ENCODE data around the gene SOAT1. TPM values are rescaled to one million over a fixed set of nuclear protein-coding genes. Genes with fewer than 3 reads are reported as not detected.
"Not testable (repeated sequence)": the region's sequence is repeated elsewhere in the genome, so short reads cannot be mapped to it uniquely, and the experiment has no call there.

Gene SOAT1
- total and polyA plus RNA-seq, 2 experiments from 2014 or later = 5.1 to 16.3 TPM

DNA sequence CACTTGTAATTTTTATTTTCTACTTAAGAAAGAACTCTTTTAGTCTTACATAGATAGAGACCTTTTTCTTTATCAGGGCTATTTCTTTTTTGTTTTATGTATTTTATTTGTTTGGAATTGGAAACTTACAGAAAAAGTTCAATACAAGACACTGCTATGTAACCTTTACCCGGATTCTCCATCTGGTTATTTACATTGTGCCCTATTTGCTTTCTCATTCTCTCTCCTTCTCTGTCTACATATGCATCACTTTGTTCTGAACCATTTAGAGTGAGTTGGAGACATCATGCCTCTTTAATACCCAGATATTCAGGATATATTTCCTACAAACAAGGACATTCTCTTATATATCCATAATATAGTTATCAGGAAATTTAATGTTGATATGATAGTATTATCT lies 90.4 kb downstream of the SOAT1 start:
- no peaks in the 10 kb centered on the region for H3K4me1 ChIP-seq (ENCODE audit: low read depth)
- H3K27ac ChIP-seq = no peak overlapping the region
- no peak for DNase-seq (ENCODE audit: low read depth in 1 of 2, low spot score in 1 of 2)
- no peak overlapping the region for H3K4me3 ChIP-seq
- no peaks in the 10 kb centered on the region for H3K9me3 ChIP-seq (ENCODE audit: low read depth)
- no peaks in the 10 kb centered on the region for H3K27me3 ChIP-seq
- TF ChIP-seq CTCF (IDR thresholded peaks at IDR 0.05; ENCODE audit: low read depth, low read length) = no peak
- no peaks in the 10 kb centered on the region for H3K36me3 ChIP-seq

- H3K27ac ChIP-seq = no peak overlapping the region
- no peak for DNase-seq (ENCODE audit: low read depth in 1 of 2, low spot score in 1 of 2)
- no peak overlapping the region for H3K4me3 ChIP-seq
- TF ChIP-seq CTCF (IDR thresholded peaks at IDR 0.05; ENCODE audit: low read depth, low read length) = no peak
- H3K9me3 ChIP-seq (ENCODE audit: low read depth) = no peaks in the 10 kb centered on the region
- H3K27me3 ChIP-seq = no peaks in the 10 kb centered on the region
- no peaks in the 10 kb centered on the region for H3K4me1 ChIP-seq (ENCODE audit: low read depth)
- no peaks in the 10 kb centered on the region for H3K36me3 ChIP-seq
Observed at GRCh38 chr1:179385510-179385909, 91.9 kb downstream of the SOAT1 start.

DNA sequence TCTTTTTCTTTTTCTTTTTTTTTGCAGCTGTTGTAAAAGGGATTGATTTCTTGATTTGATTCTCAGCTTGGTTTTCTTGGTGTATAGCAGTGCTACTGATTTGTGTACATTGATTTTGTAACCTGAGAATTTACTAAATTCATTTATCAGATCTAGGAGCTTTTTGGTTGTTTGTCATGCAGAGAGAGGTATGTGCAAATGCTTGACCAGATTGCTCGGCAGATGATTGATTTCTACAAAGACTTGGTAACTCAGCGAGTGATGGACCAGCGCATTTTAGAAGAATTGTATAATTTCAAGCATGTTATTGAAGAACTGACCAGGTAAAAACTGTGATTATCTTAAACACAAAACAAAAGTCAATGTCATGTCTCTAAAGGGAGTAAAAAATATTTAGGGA lies 100.1 kb downstream of the SOAT1 start:
- Histone ChIP-seq H3K36me3 (no peaks in the 10 kb centered on the region), H3K4me3 (no peak overlapping the region), H3K4me1 (ENCODE audit: low read depth) (no peaks in the 10 kb centered on the region), H3K27ac (no peak overlapping the region), H3K27me3 (no peaks in the 10 kb centered on the region), H3K9me3 (ENCODE audit: low read depth) (no peaks in the 10 kb centered on the region)
- no peak for DNase-seq (ENCODE audit: low read depth in 1 of 2, low spot score in 1 of 2)
- no peak for TF ChIP-seq CTCF (IDR thresholded peaks at IDR 0.05; ENCODE audit: low read depth, low read length)

- H3K27ac ChIP-seq; DNase-seq (ENCODE audit: low read depth in 1 of 2, low spot score in 1 of 2); H3K27me3 ChIP-seq; H3K4me1 ChIP-seq (ENCODE audit: low read depth); H3K4me3 ChIP-seq; H3K36me3 ChIP-seq; H3K9me3 ChIP-seq (ENCODE audit: low read depth): not testable (repeated sequence)
Observed at GRCh38 chr1:179399399-179399798, 105.8 kb downstream of the SOAT1 start.

Other genes starting within 250 kb of the SOAT1 start
- 26.5 and 29.0 TPM in 2 replicates for gene TOR3A, start 211.7 kb upstream of the SOAT1 start, total RNA-seq
- gene TOR3A, start 211.7 kb upstream of the SOAT1 start, polyA plus RNA-seq = 21.4 and 29.5 TPM in 2 replicates
- gene ABL2, start 64.1 kb upstream of the SOAT1 start, total RNA-seq = 5.9 and 13.5 TPM in 2 replicates
- 5.0 and 6.9 TPM in 2 replicates for gene ABL2, start 64.1 kb upstream of the SOAT1 start, polyA plus RNA-seq
- 0.54 TPM in 1 of 2 replicates, not detected in the other for gene AXDND1, start 72.2 kb downstream of the SOAT1 start, total RNA-seq
- gene AXDND1, start 72.2 kb downstream of the SOAT1 start, polyA plus RNA-seq = 0.70 and 0.87 TPM in 2 replicates

All from cardiac muscle cell (in vitro differentiated cells and primary cell).